ENCODE results near the gene F10.

GRCh38 chr13:113151745-113152690 is 29.4 kb downstream of the F10 start:
- TF ChIP-seq EZH2 (IDR thresholded peaks at IDR 0.05; ENCODE audit: borderline replicate concordance, insufficient read depth, low read depth, low read length, poor library complexity, severe bottlenecking), result no peak
- TF ChIP-seq, protein P1, sequence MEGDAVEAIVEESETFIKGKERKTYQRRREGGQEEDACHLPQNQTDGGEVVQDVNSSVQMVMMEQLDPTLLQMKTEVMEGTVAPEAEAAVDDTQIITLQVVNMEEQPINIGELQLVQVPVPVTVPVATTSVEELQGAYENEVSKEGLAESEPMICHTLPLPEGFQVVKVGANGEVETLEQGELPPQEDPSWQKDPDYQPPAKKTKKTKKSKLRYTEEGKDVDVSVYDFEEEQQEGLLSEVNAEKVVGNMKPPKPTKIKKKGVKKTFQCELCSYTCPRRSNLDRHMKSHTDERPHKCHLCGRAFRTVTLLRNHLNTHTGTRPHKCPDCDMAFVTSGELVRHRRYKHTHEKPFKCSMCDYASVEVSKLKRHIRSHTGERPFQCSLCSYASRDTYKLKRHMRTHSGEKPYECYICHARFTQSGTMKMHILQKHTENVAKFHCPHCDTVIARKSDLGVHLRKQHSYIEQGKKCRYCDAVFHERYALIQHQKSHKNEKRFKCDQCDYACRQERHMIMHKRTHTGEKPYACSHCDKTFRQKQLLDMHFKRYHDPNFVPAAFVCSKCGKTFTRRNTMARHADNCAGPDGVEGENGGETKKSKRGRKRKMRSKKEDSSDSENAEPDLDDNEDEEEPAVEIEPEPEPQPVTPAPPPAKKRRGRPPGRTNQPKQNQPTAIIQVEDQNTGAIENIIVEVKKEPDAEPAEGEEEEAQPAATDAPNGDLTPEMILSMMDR (IDR thresholded peaks at IDR 0.05), result no peak
